ENCODE data around the gene RC3H2. TPM values are rescaled to one million over a fixed set of nuclear protein-coding genes. Genes with fewer than 3 reads are reported as not detected.
"Not testable (repeated sequence)": the region's sequence is repeated elsewhere in the genome, so short reads cannot be mapped to it uniquely, and the experiment has no call there.

The RC3H2 gene
- total and polyA plus RNA-seq, 4 donors = 5.9 to 26.4 (median 16.9) TPM

DNA sequence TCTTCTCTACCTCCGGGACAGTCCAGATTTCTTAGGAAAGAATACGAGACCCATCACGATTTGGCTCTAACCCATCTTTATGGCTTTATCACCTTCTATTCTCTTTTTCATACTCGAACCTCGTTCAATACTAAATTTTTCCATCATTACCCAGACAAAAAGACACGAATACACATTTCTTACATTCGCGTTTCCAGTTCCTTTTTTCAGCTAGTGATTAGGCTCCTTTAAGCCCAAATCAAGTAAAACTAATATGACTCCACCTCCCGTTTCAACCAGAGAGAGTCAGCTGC, 7.5 kb upstream of the RC3H2 start:
- no peak for TF ChIP-seq REST (IDR thresholded peaks at IDR 0.05)
- TF ChIP-seq FOXA2 (IDR thresholded peaks at IDR 0.05) = no peak
- no peak for TF ChIP-seq FOXA1 (IDR thresholded peaks at IDR 0.05)
- TF ChIP-seq EGR1 (IDR thresholded peaks at IDR 0.05; ENCODE audit: low read depth in 2 of 2) = no peak
- Histone ChIP-seq H3K36me3 (ENCODE audit: control insufficient read depth in 4 of 4, insufficient read depth in 3 of 4, low read depth in 1 of 4, low read length in 3 of 4) (peaks cover 0 to 13% (median 6%) of the 10 kb centered on the region in 4 donors), H3K27me3 (ENCODE audit: control insufficient read depth in 4 of 4, insufficient read depth in 4 of 4, low read length in 3 of 4) (no peaks in the 10 kb centered on the region), H3K27ac (ENCODE audit: low read depth in 1 of 2, low read length in 2 of 2) (peak overlapping the region; percentile 75 to 79), H3K4me1 (ENCODE audit: control insufficient read depth in 4 of 4, insufficient read depth in 4 of 4, low read length in 3 of 4) (peaks cover 0 to 16% (median 12%) of the 10 kb centered on the region in 4 donors), H3K9ac (ENCODE audit: low read depth in 1 of 2, low read length in 2 of 2) (peak overlapping the region; percentile 75 to 85), H3K9me3 (ENCODE audit: control insufficient read depth in 4 of 4, low read length in 3 of 4) (no peaks in the 10 kb centered on the region), H3K4me3 (ENCODE audit: low read depth in 1 of 3, low read length in 3 of 3) (peak overlapping the region; percentile 89 to 99 (median 99))
- DNase-seq (ENCODE audit: low spot score) = no peak
- WGBS = 4% methylated on average over 9 of the region's 9 CpGs

GRCh38 chr9:122906122-122906521, 963 bp upstream of the RC3H2 start:
- not testable (repeated sequence) for H3K27ac ChIP-seq (ENCODE audit: low read depth in 1 of 2, low read length in 2 of 2); H3K27me3 ChIP-seq (ENCODE audit: control insufficient read depth in 4 of 4, insufficient read depth in 4 of 4, low read length in 3 of 4); H3K9ac ChIP-seq (ENCODE audit: low read depth in 1 of 2, low read length in 2 of 2); H3K9me3 ChIP-seq (ENCODE audit: control insufficient read depth in 4 of 4, low read length in 3 of 4); H3K36me3 ChIP-seq (ENCODE audit: control insufficient read depth in 4 of 4, insufficient read depth in 3 of 4, low read depth in 1 of 4, low read length in 3 of 4); DNase-seq (ENCODE audit: low spot score); H3K4me3 ChIP-seq (ENCODE audit: low read depth in 1 of 3, low read length in 3 of 3)
- 92% methylated on average over 16 of the region's 16 CpGs for WGBS
- H3K4me1 ChIP-seq (ENCODE audit: control insufficient read depth in 4 of 4, insufficient read depth in 4 of 4, low read length in 3 of 4) = peaks cover 4 to 19% (median 13%) of the 10 kb centered on the region in 4 donors

- Histone ChIP-seq H3K4me3 (ENCODE audit: low read depth in 1 of 3, low read length in 3 of 3) (peak overlapping the region; percentile 85 to 97 (median 93)), H3K9me3 (ENCODE audit: control insufficient read depth in 4 of 4, low read length in 3 of 4) (no peaks in the 10 kb centered on the region), H3K27me3 (ENCODE audit: control insufficient read depth in 4 of 4, insufficient read depth in 4 of 4, low read length in 3 of 4) (no peaks in the 10 kb centered on the region), H3K27ac (ENCODE audit: low read depth in 1 of 2, low read length in 2 of 2) (peak overlapping the region; percentile 82 to 86), H3K4me1 (ENCODE audit: control insufficient read depth in 4 of 4, insufficient read depth in 4 of 4, low read length in 3 of 4) (peaks cover 4 to 21% (median 13%) of the 10 kb centered on the region in 4 donors), H3K9ac (ENCODE audit: low read depth in 1 of 2, low read length in 2 of 2) (peak overlapping the region; percentile 88 to 90), H3K36me3 (ENCODE audit: control insufficient read depth in 4 of 4, insufficient read depth in 3 of 4, low read depth in 1 of 4, low read length in 3 of 4) (no peaks in the 10 kb centered on the region)
- TF ChIP-seq, protein P1, sequence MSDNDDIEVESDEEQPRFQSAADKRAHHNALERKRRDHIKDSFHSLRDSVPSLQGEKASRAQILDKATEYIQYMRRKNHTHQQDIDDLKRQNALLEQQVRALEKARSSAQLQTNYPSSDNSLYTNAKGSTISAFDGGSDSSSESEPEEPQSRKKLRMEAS (IDR thresholded peaks at IDR 0.05) = no peak
- TF ChIP-seq TAF1 (conservative IDR thresholded peaks at IDR 0.05) = peak; percentile 26
- no peak for TF ChIP-seq YY1 (IDR thresholded peaks at IDR 0.05)
- WGBS = under 1% methylated on average over 8 of the region's 8 CpGs
- DNase-seq (ENCODE audit: low spot score) = no peak
Observed at GRCh38 chr9:122904466-122904822, 715 bp downstream of the RC3H2 start.

DNA sequence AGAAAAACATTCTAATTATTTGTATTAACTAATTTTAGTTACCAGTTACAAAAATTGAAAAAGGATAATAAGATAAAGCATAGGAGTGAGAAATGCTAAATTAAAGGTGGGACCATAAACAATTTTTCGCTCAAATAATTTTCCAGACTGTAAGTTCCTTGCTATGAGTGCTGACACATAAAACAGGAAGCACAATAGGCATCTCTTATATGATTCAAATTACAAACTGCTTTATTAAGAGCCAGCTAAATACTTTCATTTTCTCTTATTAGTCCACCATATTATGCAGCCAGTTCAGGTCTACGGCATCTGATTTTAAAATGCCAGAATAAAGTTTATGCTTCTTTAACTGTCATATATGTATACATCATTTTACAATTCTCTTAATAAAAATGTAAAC, 4.4 kb downstream of the RC3H2 start:
- no peaks in the 10 kb centered on the region for H3K27me3 ChIP-seq (ENCODE audit: control insufficient read depth in 4 of 4, insufficient read depth in 4 of 4, low read length in 3 of 4)
- DNase-seq (ENCODE audit: low spot score) = no peak
- no peak overlapping the region for H3K27ac ChIP-seq (ENCODE audit: low read depth in 1 of 2, low read length in 2 of 2)
- no peaks in the 10 kb centered on the region for H3K9me3 ChIP-seq (ENCODE audit: control insufficient read depth in 4 of 4, low read length in 3 of 4)
- H3K36me3 ChIP-seq (ENCODE audit: control insufficient read depth in 4 of 4, insufficient read depth in 3 of 4, low read depth in 1 of 4, low read length in 3 of 4) = peaks cover 0 to 6% (median 0%) of the 10 kb centered on the region in 4 donors
- H3K4me1 ChIP-seq (ENCODE audit: control insufficient read depth in 4 of 4, insufficient read depth in 4 of 4, low read length in 3 of 4) = peaks cover 5 to 23% (median 13%) of the 10 kb centered on the region in 4 donors
- WGBS = 63% methylated on average over 2 of the region's 2 CpGs
- no peak overlapping the region for H3K9ac ChIP-seq (ENCODE audit: low read depth in 1 of 2, low read length in 2 of 2)
- TF ChIP-seq SP1 (IDR thresholded peaks at IDR 0.05) (no peak), ATF3 (IDR thresholded peaks at IDR 0.05) (no peak), YY1 (IDR thresholded peaks at IDR 0.05) (peak; percentile 31)
- TF ChIP-seq, protein P2, sequence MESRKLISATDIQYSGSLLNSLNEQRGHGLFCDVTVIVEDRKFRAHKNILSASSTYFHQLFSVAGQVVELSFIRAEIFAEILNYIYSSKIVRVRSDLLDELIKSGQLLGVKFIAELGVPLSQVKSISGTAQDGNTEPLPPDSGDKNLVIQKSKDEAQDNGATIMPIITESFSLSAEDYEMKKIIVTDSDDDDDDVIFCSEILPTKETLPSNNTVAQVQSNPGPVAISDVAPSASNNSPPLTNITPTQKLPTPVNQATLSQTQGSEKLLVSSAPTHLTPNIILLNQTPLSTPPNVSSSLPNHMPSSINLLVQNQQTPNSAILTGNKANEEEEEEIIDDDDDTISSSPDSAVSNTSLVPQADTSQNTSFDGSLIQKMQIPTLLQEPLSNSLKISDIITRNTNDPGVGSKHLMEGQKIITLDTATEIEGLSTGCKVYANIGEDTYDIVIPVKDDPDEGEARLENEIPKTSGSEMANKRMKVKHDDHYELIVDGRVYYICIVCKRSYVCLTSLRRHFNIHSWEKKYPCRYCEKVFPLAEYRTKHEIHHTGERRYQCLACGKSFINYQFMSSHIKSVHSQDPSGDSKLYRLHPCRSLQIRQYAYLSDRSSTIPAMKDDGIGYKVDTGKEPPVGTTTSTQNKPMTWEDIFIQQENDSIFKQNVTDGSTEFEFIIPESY (IDR thresholded peaks at IDR 0.05) = no peak
- H3K4me3 ChIP-seq (ENCODE audit: low read depth in 1 of 3, low read length in 3 of 3) = no peak overlapping the region

All from liver (tissue), 9 donors.